Measurements from ENCODE around the gene RAD18. TPM values are rescaled to one million over a fixed set of nuclear protein-coding genes. Genes with fewer than 3 reads are reported as not detected.

The RAD18 gene
- total RNA-seq, 3 donors from 2014 or later (not counting 1 experiment from before 2014, with no cell fraction given), result 19.8 to 23.3 (median 22.5) TPM

GRCh38 chr3:8909160-8909559, 54.1 kb downstream of the RAD18 start:
- H3K36me3 ChIP-seq (ENCODE audit: control insufficient read depth, insufficient read depth, low read length), result peaks cover 20% of the 10 kb centered on the region
- WGBS (ENCODE audit: insufficient coverage), result 99% methylated on average over 3 of the region's 3 CpGs
- H3K4me3 Mint-ChIP-seq, result no peak overlapping the region
- H3K27ac Mint-ChIP-seq, result no peak overlapping the region
- no peaks in the 10 kb centered on the region for H3K36me3 Mint-ChIP-seq
- DNase-seq (no peak), ATAC-seq (no peak)
- no peak overlapping the region for H3K4me3 ChIP-seq (ENCODE audit: low read length)
- H3K4me1 ChIP-seq (ENCODE audit: control insufficient read depth, insufficient read depth, low read length), result no peaks in the 10 kb centered on the region
- peaks cover 0 to 4% of the 10 kb centered on the region in 2 donors for H3K4me1 Mint-ChIP-seq
- no peaks in the 10 kb centered on the region for H3K27me3 Mint-ChIP-seq (ENCODE audit: low read depth in 2 of 2)
- no peaks in the 10 kb centered on the region for H3K9me3 ChIP-seq (ENCODE audit: control insufficient read depth, insufficient read depth, low read length)
- TF ChIP-seq CTCF (IDR thresholded peaks at IDR 0.05), result no peak
- H3K9me3 Mint-ChIP-seq, result no peaks in the 10 kb centered on the region
- intact Hi-C loops (cut with micrococcal nuclease), result no loop called here
- no peak overlapping the region for H3K27ac ChIP-seq (ENCODE audit: low read length)
- no peaks in the 10 kb centered on the region for H3K27me3 ChIP-seq (ENCODE audit: control insufficient read depth, insufficient read depth, low read length)

GRCh38 chr3:8903191-8903590, 60.1 kb downstream of the RAD18 start:
- H3K4me3 Mint-ChIP-seq, result no peak overlapping the region
- 98% methylated on average over 4 of the region's 5 CpGs for WGBS (ENCODE audit: insufficient coverage)
- no peak for TF ChIP-seq CTCF (IDR thresholded peaks at IDR 0.05)
- intact Hi-C loops (cut with micrococcal nuclease), result no loop called here
- H3K4me1 Mint-ChIP-seq, result peaks cover 0 to 4% of the 10 kb centered on the region in 2 donors
- DNase-seq (no peak), ATAC-seq (no peak)
- Histone ChIP-seq H3K27ac (ENCODE audit: low read length) (no peak overlapping the region), H3K36me3 (ENCODE audit: control insufficient read depth, insufficient read depth, low read length) (peaks cover 5% of the 10 kb centered on the region), H3K4me3 (ENCODE audit: low read length) (no peak overlapping the region), H3K9me3 (ENCODE audit: control insufficient read depth, insufficient read depth, low read length) (no peaks in the 10 kb centered on the region), H3K4me1 (ENCODE audit: control insufficient read depth, insufficient read depth, low read length) (no peaks in the 10 kb centered on the region), H3K27me3 (ENCODE audit: control insufficient read depth, insufficient read depth, low read length) (no peaks in the 10 kb centered on the region)
- no peaks in the 10 kb centered on the region for H3K27me3 Mint-ChIP-seq (ENCODE audit: low read depth in 2 of 2)
- peaks cover 6% of the 10 kb centered on the region for H3K36me3 Mint-ChIP-seq
- no peaks in the 10 kb centered on the region for H3K9me3 Mint-ChIP-seq
- H3K27ac Mint-ChIP-seq, result no peak overlapping the region

DNA sequence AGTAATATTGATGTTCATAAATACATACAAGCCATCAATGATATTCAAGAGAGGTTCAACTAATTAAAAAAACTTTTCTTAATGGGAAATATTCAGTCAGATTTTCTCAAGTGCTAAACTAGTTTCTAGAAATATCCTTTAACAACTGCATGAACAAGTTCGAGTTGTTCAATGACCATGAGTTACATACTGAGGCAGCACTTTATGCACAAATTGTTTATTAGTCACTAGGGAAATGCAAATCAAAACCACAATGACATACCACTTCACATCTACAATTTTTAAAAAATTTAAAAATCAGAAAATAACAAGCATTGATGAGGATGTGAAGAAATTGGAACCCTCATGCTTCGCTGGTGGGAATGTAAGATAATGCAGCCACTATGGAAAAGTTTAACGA, 62.4 kb downstream of the RAD18 start:
- ATAC-seq (no peak), DNase-seq (no peak)
- Histone ChIP-seq H3K27ac (ENCODE audit: low read length) (no peak overlapping the region), H3K27me3 (ENCODE audit: control insufficient read depth, insufficient read depth, low read length) (no peaks in the 10 kb centered on the region), H3K4me1 (ENCODE audit: control insufficient read depth, insufficient read depth, low read length) (no peaks in the 10 kb centered on the region), H3K36me3 (ENCODE audit: control insufficient read depth, insufficient read depth, low read length) (peaks cover 4% of the 10 kb centered on the region), H3K4me3 (ENCODE audit: low read length) (no peak overlapping the region), H3K9me3 (ENCODE audit: control insufficient read depth, insufficient read depth, low read length) (no peaks in the 10 kb centered on the region)
- Mint-ChIP-seq H3K4me1 (no peaks in the 10 kb centered on the region), H3K27me3 (ENCODE audit: low read depth in 2 of 2) (no peaks in the 10 kb centered on the region), H3K4me3 (no peak overlapping the region), H3K27ac (no peak overlapping the region), H3K36me3 (peaks cover 9% of the 10 kb centered on the region), H3K9me3 (no peaks in the 10 kb centered on the region)
- intact Hi-C loops (cut with micrococcal nuclease), result no loop called here
- no peak for TF ChIP-seq CTCF (IDR thresholded peaks at IDR 0.05)
- 100% methylated on average over 1 of the region's 3 CpGs for WGBS (ENCODE audit: insufficient coverage)

- Mint-ChIP-seq H3K9me3 (no peaks in the 10 kb centered on the region), H3K36me3 (peaks cover 16% of the 10 kb centered on the region), H3K27me3 (ENCODE audit: low read depth in 2 of 2) (no peaks in the 10 kb centered on the region), H3K27ac (no peak overlapping the region), H3K4me1 (no peaks in the 10 kb centered on the region), H3K4me3 (no peak overlapping the region)
- no peak for TF ChIP-seq CTCF (IDR thresholded peaks at IDR 0.05)
- H3K9me3 ChIP-seq (ENCODE audit: control insufficient read depth, insufficient read depth, low read length), result no peaks in the 10 kb centered on the region
- WGBS (ENCODE audit: insufficient coverage), result 100% methylated on average over 1 of the region's 1 CpG
- H3K27ac ChIP-seq (ENCODE audit: low read length), result no peak overlapping the region
- DNase-seq, result no peak
- intact Hi-C loops (cut with micrococcal nuclease), result no loop called here
- no peak for ATAC-seq
- peaks cover 4% of the 10 kb centered on the region for H3K36me3 ChIP-seq (ENCODE audit: control insufficient read depth, insufficient read depth, low read length)
- no peak overlapping the region for H3K4me3 ChIP-seq (ENCODE audit: low read length)
- H3K27me3 ChIP-seq (ENCODE audit: control insufficient read depth, insufficient read depth, low read length), result no peaks in the 10 kb centered on the region
- H3K4me1 ChIP-seq (ENCODE audit: control insufficient read depth, insufficient read depth, low read length), result no peaks in the 10 kb centered on the region
Observed at GRCh38 chr3:8899876-8900460, 63.3 kb downstream of the RAD18 start.

All from natural killer cell (primary cell).